Cardiac fibroblast (primary cell): ENCODE data around the gene NFIL3.
"Not testable (repeated sequence)": the region's sequence is repeated elsewhere in the genome, so short reads cannot be mapped to it uniquely, and the experiment has no call there.

Experiments used
- DNase-seq, 2 donors: peaks; one replicate each; pipeline versions ENCODE4 v3.0.0 to v3.0.0-alpha.2; 2010; ENCODE audit warnings: low read depth in 2 of 2
- H3K4me3 ChIP-seq, 2 donors: replicated peaks in 1 of 2; 1 replicate in 1 of 2; 2 replicates in 1 of 2; pipeline ENCODE4 v1.5.1; 2011; ENCODE audit warnings: low read depth in 2 of 2, low read length in 2 of 2, mild to moderate bottlenecking in 2 of 2, moderate library complexity in 1 of 2
- TF ChIP-seq, protein P1 (sequence below): IDR thresholded peaks from one replicate; pipeline ENCODE4 v1.5.1; 2011; ENCODE audit warnings: low read depth, mild to moderate bottlenecking, low read length, inconsistent platforms

Gene NFIL3

DNA sequence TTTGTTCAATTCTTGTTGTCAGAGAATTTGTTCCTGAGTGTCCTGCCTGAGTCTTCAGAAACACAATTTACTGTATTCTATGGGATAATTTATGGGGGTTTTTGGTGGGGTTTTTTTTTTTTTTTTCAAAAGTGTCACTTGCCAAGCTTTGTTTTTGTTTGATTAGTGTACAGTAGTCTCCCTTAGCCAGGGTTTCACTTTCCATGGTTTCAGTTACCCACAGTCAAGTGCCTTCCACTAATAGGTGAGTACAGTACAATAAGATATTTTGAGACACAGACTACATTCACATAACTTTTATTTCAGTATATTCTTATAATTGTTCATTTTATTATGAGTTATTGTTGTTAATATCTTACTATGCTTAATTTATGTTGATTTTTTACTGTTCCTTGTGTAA lies 36.9 kb downstream of the NFIL3 start:
- DNase-seq, result no peak

DNA sequence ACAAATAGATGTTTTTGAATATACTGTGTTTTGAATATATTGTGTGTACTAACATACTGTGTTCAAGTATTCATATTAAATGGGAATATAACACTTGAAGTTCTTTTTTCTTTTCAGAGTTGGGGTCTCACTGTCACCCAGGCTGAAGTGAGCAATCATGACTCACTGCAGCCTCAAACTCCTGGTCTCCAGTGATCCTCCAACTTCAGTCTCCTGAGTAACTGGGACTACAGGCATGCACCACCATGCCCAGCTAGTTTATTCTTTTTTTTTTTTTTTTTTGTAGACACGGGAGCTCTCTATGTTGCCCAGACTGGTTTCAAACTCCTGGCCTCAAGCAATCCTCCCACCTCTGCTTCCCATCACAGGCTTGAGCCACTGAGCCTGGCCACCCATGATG lies 38.7 kb downstream of the NFIL3 start:
- no peak overlapping the region for H3K4me3 ChIP-seq
- DNase-seq, result no peak
- TF ChIP-seq, protein P1, sequence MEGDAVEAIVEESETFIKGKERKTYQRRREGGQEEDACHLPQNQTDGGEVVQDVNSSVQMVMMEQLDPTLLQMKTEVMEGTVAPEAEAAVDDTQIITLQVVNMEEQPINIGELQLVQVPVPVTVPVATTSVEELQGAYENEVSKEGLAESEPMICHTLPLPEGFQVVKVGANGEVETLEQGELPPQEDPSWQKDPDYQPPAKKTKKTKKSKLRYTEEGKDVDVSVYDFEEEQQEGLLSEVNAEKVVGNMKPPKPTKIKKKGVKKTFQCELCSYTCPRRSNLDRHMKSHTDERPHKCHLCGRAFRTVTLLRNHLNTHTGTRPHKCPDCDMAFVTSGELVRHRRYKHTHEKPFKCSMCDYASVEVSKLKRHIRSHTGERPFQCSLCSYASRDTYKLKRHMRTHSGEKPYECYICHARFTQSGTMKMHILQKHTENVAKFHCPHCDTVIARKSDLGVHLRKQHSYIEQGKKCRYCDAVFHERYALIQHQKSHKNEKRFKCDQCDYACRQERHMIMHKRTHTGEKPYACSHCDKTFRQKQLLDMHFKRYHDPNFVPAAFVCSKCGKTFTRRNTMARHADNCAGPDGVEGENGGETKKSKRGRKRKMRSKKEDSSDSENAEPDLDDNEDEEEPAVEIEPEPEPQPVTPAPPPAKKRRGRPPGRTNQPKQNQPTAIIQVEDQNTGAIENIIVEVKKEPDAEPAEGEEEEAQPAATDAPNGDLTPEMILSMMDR, result no peak

More for the DNA sequence above, 36.9 kb downstream of the NFIL3 start:
- no peak overlapping the region for H3K4me3 ChIP-seq
- TF ChIP-seq, protein P1, result no peak

DNA sequence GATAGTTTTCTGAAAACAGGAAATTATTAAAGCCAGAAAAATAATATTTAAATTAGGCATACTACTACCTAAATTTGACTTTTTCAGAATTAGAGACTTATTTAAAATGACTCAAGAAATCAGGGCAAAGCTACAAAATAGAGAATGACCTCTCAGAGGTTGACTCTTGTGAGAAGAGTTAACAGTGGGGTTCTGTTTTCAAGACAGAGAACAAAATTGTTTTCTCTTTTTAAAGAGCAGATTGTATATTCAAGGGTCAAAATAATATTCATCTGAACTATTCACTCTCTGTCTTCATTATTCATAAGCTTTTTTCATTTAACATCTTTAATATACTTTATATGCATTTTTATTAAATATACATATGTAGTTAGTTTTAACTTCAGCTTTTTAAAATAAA lies 40.1 kb downstream of the NFIL3 start:
- no peak for DNase-seq
- no peak overlapping the region for H3K4me3 ChIP-seq
- TF ChIP-seq, protein P1, result no peak

DNA sequence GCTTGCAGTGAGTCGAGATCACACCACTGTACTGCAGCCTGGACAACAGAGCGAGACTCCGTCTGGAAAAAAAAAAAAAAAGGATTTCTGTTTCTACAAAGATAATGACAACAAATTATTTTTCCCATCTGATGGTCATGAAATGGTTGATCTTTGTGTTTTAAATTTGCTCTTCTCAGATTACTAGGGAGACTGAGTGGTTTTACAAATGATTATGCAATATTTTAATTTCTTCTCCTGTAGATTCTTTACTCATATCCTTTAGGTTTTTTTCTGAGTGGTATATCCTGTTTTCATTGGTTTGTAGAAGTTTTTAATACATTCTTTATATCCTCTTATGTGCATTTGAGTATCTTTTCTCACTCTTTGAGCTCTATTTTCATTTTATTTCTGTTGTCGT lies 41.3 kb downstream of the NFIL3 start:
- H3K4me3 ChIP-seq, result no peak overlapping the region
- TF ChIP-seq, protein P1, result no peak
- DNase-seq, result peak in 1 of 2 donors; percentile 9

DNA sequence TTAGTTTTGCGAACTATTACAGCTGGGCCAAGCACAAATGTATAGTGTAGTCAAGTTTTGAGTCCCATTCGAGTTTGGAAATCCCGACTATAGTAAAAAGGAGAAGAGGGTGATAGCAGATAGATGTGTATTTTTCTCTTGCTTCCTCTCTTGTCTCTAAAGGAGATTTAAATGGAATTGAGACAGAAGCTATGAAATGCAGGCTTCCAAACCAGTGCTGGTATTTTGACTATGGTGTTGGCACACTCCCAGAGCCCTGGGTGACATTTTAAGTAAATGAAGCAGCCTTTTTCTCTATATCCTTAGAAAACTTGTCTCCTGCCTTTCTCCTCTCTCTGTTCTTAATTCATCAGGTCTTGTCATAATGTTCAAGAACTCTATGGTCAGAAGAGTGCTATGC lies 44.2 kb downstream of the NFIL3 start:
- peak in 1 of 2 donors; percentile 50 for DNase-seq
- TF ChIP-seq, protein P1, result no peak
- H3K4me3 ChIP-seq, result no peak overlapping the region

DNA sequence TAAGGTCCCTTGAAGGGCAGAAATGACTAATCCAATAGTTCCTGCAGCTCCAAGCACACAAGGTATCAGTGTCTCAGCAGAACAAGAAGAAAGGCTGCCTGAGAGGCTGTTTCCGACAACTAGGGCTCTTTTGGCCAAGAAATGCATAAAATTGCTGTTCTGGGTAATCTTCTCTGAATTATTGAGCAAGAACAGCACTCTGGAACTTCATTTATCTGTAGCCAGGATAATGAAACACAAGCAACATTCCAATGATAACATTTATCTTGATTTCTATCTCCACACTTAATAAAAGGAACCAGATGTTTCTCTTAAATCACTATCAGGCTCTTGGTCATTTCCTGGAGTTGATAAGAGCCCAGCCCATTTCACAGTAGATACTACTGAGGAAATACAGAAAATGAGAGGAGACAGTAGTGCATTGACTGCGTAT lies 44.9 kb downstream of the NFIL3 start:
- DNase-seq, result peak; percentile 48 to 86
- TF ChIP-seq, protein P1, result no peak
- H3K4me3 ChIP-seq, result no peak overlapping the region

DNA sequence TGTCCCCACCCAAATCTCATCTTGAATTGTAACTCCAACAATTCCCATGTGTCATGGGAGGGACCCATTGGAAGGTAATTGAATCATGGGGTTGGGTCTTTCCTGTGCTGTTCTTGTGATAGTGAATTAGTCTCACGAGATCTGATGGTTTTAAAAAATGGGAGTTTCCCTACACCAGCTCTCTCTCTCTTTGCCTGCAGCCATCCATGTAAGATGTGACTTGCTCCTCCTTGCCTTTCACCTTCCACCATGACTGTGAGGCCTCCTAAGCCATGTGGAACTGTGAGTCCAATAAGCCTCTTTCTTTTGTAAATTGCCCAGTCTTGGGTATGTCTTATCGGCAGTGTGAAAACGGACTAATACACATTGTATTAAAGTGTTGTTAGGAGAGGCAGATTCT lies 45.6 kb downstream of the NFIL3 start:
- not testable (repeated sequence) for DNase-seq, H3K4me3 ChIP-seq
